Hematopoietic multipotent progenitor cell treated with erythropoietin and hydrocortisone succinate and interleukin-3 and kit ligand, for 4 days (in vitro differentiated cells): ENCODE data around the gene HMGCR.

Experiments
- DNase-seq: peaks from one replicate; pipeline ENCODE4 v3.0.0-alpha.2; 2015

Gene HMGCR

GRCh38 chr5:75341934-75342333 is 4.9 kb downstream of the HMGCR start:
- DNase-seq = no peak

- no peak for DNase-seq
These were observed 5.8 kb downstream of the HMGCR start for GRCh38 chr5:75342836-75343235.

GRCh38 chr5:75348241-75348640 is 11.2 kb downstream of the HMGCR start:
- no peak for DNase-seq

- DNase-seq = no peak
These were observed 12.6 kb downstream of the HMGCR start for GRCh38 chr5:75349663-75350062.

- DNase-seq = no peak
These were observed 14.3 kb downstream of the HMGCR start for GRCh38 chr5:75351139-75351926.

- no peak for DNase-seq
These were observed 18.2 kb downstream of the HMGCR start for GRCh38 chr5:75355236-75355635.

- no peak for DNase-seq
These were observed 19.7 kb downstream of the HMGCR start for GRCh38 chr5:75356719-75357118.

GRCh38 chr5:75358117-75358516 is 21.1 kb downstream of the HMGCR start:
- DNase-seq = no peak

GRCh38 chr5:75361310-75361709 is 24.3 kb downstream of the HMGCR start:
- DNase-seq = no peak

- no peak for DNase-seq
These were observed 25.5 kb downstream of the HMGCR start for GRCh38 chr5:75362474-75362975.

GRCh38 chr5:75363111-75363510 is 26.1 kb downstream of the HMGCR start:
- DNase-seq = no peak

GRCh38 chr5:75363726-75364495 is 26.9 kb downstream of the HMGCR start:
- DNase-seq = peak; percentile 32

GRCh38 chr5:75364571-75365280 is 27.7 kb downstream of the HMGCR start:
- peak; percentile 21 for DNase-seq

- DNase-seq = no peak
These were observed 28.7 kb downstream of the HMGCR start for GRCh38 chr5:75365740-75366139.

- no peak for DNase-seq
These were observed 29.8 kb downstream of the HMGCR start for GRCh38 chr5:75366787-75367186.

GRCh38 chr5:75367401-75367800 is 30.4 kb downstream of the HMGCR start:
- DNase-seq = no peak

GRCh38 chr5:75368391-75368790 is 31.4 kb downstream of the HMGCR start:
- DNase-seq = no peak

- no peak for DNase-seq
These were observed 36.8 kb downstream of the HMGCR start for GRCh38 chr5:75373862-75374261.

- no peak for DNase-seq
These were observed 37.4 kb downstream of the HMGCR start for GRCh38 chr5:75374394-75374814.

- no peak for DNase-seq
These were observed 38.4 kb downstream of the HMGCR start for GRCh38 chr5:75375414-75375813.

- no peak for DNase-seq
These were observed 43.1 kb downstream of the HMGCR start for GRCh38 chr5:75380099-75380498.

GRCh38 chr5:75381456-75381855 is 44.4 kb downstream of the HMGCR start:
- DNase-seq = peak; percentile 95

GRCh38 chr5:75384218-75384617 is 47.2 kb downstream of the HMGCR start:
- DNase-seq = peak; percentile 25
